ENCODE data around the gene FPR1. TPM values are rescaled to one million over a fixed set of nuclear protein-coding genes. Genes with fewer than 3 reads are reported as not detected.

FPR1 gene
- total RNA-seq, 4 donors from 2014 or later = 1.5 to 4.4 TPM; not detected in 2

- Histone ChIP-seq H3K9me3 (no peaks in the 10 kb centered on the region), H3K27ac (no peak overlapping the region)
These were observed 21.3 kb upstream of the FPR1 start for GRCh38 chr19:51772977-51773376.

GRCh38 chr19:51771376-51772130, 19.9 kb upstream of the FPR1 start:
- TF ChIP-seq CTCF (IDR thresholded peaks at IDR 0.05) = no peak
- no peak for TF ChIP-seq POLR2A (IDR thresholded peaks at IDR 0.05)
- no peak for TF ChIP-seq POLR2AphosphoS5 (IDR thresholded peaks at IDR 0.05)
- no peak for TF ChIP-seq EP300 (IDR thresholded peaks at IDR 0.05; ENCODE audit: low read depth)
- no peaks in the 10 kb centered on the region for H3K4me1 ChIP-seq
- in situ Hi-C loops (cut with MboI; ENCODE audit: low pct_ligation_motif_present in 1 of 4, low pct_unique_long_range_greater_than_20kb in 1 of 4, low sequenced_read_pairs in 3 of 4) (no loop called here), intact Hi-C loops (cut with DNase I; ENCODE audit: low total_unique reads) (loop anchor here (10.0 kb wide), 1 partner anchor 297 kb away; the partner anchor contains the start of gene CEACAM18)
- DNase-seq = no peak
- peak overlapping the region in 1 of 4 donors; percentile 15 for H3K27ac ChIP-seq
- no peaks in the 10 kb centered on the region for H3K9me3 ChIP-seq
- H3K4me3 ChIP-seq = no peak overlapping the region
- H3K36me3 ChIP-seq = no peaks in the 10 kb centered on the region
- H3K27me3 ChIP-seq = no peaks in the 10 kb centered on the region
- 41 to 43% methylated on average over 10 of the region's 10 CpGs for WGBS, 2 donors (ENCODE audit: low coverage in 1 of 2)

More at GRCh38 chr19:51772977-51773376, 21.3 kb upstream of the FPR1 start:
- H3K4me1 ChIP-seq = peaks cover 0 to 5% (median 0%) of the 10 kb centered on the region in 4 donors
- intact Hi-C loops (cut with DNase I; ENCODE audit: low total_unique reads) = loop anchor here (10.0 kb wide), 1 partner anchor 298 kb away; the partner anchor contains the start of gene CEACAM18
- in situ Hi-C loops (cut with MboI; ENCODE audit: low pct_ligation_motif_present in 1 of 4, low pct_unique_long_range_greater_than_20kb in 1 of 4, low sequenced_read_pairs in 3 of 4) = no loop called here
- TF ChIP-seq EP300 (IDR thresholded peaks at IDR 0.05; ENCODE audit: low read depth) = no peak
- no peak for TF ChIP-seq POLR2A (IDR thresholded peaks at IDR 0.05)
- no peak for TF ChIP-seq CTCF (IDR thresholded peaks at IDR 0.05)
- no peak for TF ChIP-seq POLR2AphosphoS5 (IDR thresholded peaks at IDR 0.05)
- no peaks in the 10 kb centered on the region for H3K36me3 ChIP-seq
- H3K27me3 ChIP-seq = no peaks in the 10 kb centered on the region
- no peak for DNase-seq
- WGBS, 2 donors (ENCODE audit: low coverage in 1 of 2) = 59 to 67% methylated on average over 1 to 6 of the region's 6 CpGs
- no peak overlapping the region for H3K4me3 ChIP-seq

GRCh38 chr19:51766461-51766860, 14.8 kb upstream of the FPR1 start:
- H3K4me3 ChIP-seq = no peak overlapping the region
- no peaks in the 10 kb centered on the region for H3K27me3 ChIP-seq
- in situ Hi-C loops (cut with MboI; ENCODE audit: low pct_ligation_motif_present in 1 of 4, low pct_unique_long_range_greater_than_20kb in 1 of 4, low sequenced_read_pairs in 3 of 4) = no loop called here
- TF ChIP-seq POLR2AphosphoS5 (IDR thresholded peaks at IDR 0.05) (no peak), CTCF (IDR thresholded peaks at IDR 0.05) (no peak), POLR2A (IDR thresholded peaks at IDR 0.05) (no peak), EP300 (IDR thresholded peaks at IDR 0.05; ENCODE audit: low read depth) (no peak)
- 60 to 62% methylated on average over 3 to 5 of the region's 5 CpGs for WGBS, 2 donors (ENCODE audit: low coverage in 1 of 2)
- intact Hi-C loops (cut with DNase I; ENCODE audit: low total_unique reads) = no loop called here
- H3K27ac ChIP-seq = no peak overlapping the region
- no peaks in the 10 kb centered on the region for H3K9me3 ChIP-seq
- DNase-seq = no peak
- H3K4me1 ChIP-seq = no peaks in the 10 kb centered on the region
- no peaks in the 10 kb centered on the region for H3K36me3 ChIP-seq

- no peaks in the 10 kb centered on the region for H3K36me3 ChIP-seq
- H3K27me3 ChIP-seq = no peaks in the 10 kb centered on the region
- no peaks in the 10 kb centered on the region for H3K9me3 ChIP-seq
- TF ChIP-seq CTCF (IDR thresholded peaks at IDR 0.05) (no peak), POLR2AphosphoS5 (IDR thresholded peaks at IDR 0.05) (no peak), EP300 (IDR thresholded peaks at IDR 0.05; ENCODE audit: low read depth) (no peak), POLR2A (IDR thresholded peaks at IDR 0.05) (no peak)
- WGBS, 2 donors (ENCODE audit: low coverage in 1 of 2) = 47 to 53% methylated on average over 5 of the region's 5 CpGs
- no peaks in the 10 kb centered on the region for H3K4me1 ChIP-seq
- in situ Hi-C loops (cut with MboI; ENCODE audit: low pct_ligation_motif_present in 1 of 4, low pct_unique_long_range_greater_than_20kb in 1 of 4, low sequenced_read_pairs in 3 of 4) = no loop called here
- DNase-seq = no peak
- intact Hi-C loops (cut with DNase I; ENCODE audit: low total_unique reads) = no loop called here
- H3K27ac ChIP-seq = no peak overlapping the region
- H3K4me3 ChIP-seq = no peak overlapping the region
These were observed 13.4 kb upstream of the FPR1 start for GRCh38 chr19:51765086-51765485.

Measured in transverse colon (tissue), 4 donors.